ENCODE data around the gene IRF2BP1.
"Not testable (repeated sequence)": the region's sequence is repeated elsewhere in the genome, so short reads cannot be mapped to it uniquely, and the experiment has no call there.

IRF2BP1 gene

GRCh38 chr19:45881082-45881908 is 4.6 kb downstream of the IRF2BP1 start:
- DNase-seq: no peak

- no peak for DNase-seq
Measured at GRCh38 chr19:45879971-45880370, 6.0 kb downstream of the IRF2BP1 start.

GRCh38 chr19:45879055-45879454 is 6.9 kb downstream of the IRF2BP1 start:
- DNase-seq: no peak

- no peak for DNase-seq
Measured at GRCh38 chr19:45878043-45878794, 7.7 kb downstream of the IRF2BP1 start.

GRCh38 chr19:45876411-45877197 is 9.3 kb downstream of the IRF2BP1 start:
- DNase-seq: no peak

- DNase-seq: no peak
Measured at GRCh38 chr19:45876161-45876410, 9.9 kb downstream of the IRF2BP1 start.

- DNase-seq: no peak
Measured at GRCh38 chr19:45874620-45874966, 11.3 kb downstream of the IRF2BP1 start.

- no peak for DNase-seq
Measured at GRCh38 chr19:45873219-45873772, 12.6 kb downstream of the IRF2BP1 start.

- no peak for DNase-seq
Measured at GRCh38 chr19:45872095-45872919, 13.6 kb downstream of the IRF2BP1 start.

- no peak for DNase-seq
Measured at GRCh38 chr19:45870798-45871197, 15.1 kb downstream of the IRF2BP1 start.

- not testable (repeated sequence) for DNase-seq
Measured at GRCh38 chr19:45867241-45867640, 18.7 kb downstream of the IRF2BP1 start.

GRCh38 chr19:45866400-45867176 is 19.4 kb downstream of the IRF2BP1 start:
- no peak for DNase-seq

GRCh38 chr19:45865269-45865948 is 20.5 kb downstream of the IRF2BP1 start:
- DNase-seq: no peak

- no peak for DNase-seq
Measured at GRCh38 chr19:45864629-45865082, 21.3 kb downstream of the IRF2BP1 start.

- no peak for DNase-seq
Measured at GRCh38 chr19:45863840-45864628, 21.9 kb downstream of the IRF2BP1 start, which contains the start of gene FOXA3. TSS of gene FOXA3 (plus strand) at chr19:45864326. CDS start at chr19:45864457, 131 bp downstream.

- no peak for DNase-seq
Measured at GRCh38 chr19:45863335-45863839, 22.6 kb downstream of the IRF2BP1 start.

- peak; percentile 98 for DNase-seq
Measured at GRCh38 chr19:45862564-45863334, 23.2 kb downstream of the IRF2BP1 start, which contains the start of gene SYMPK. TSS of gene SYMPK (minus strand) at chr19:45863147. CDS start at chr19:45854495, 8,652 bp downstream.

- no peak for DNase-seq
Measured at GRCh38 chr19:45862271-45862563, 23.7 kb downstream of the IRF2BP1 start.
